AG09319 (cell line): Measurements from ENCODE around the gene EPHB1.
"Not testable (repeated sequence)": the region's sequence is repeated elsewhere in the genome, so short reads cannot be mapped to it uniquely, and the experiment has no call there.

Source experiments
- DNase-seq: peaks from one replicate; pipeline ENCODE4 v3.0.0-alpha.2; 2010; ENCODE audit warnings: low read depth; ENCODE audit errors: extremely low read depth
- CTCF ChIP-seq: IDR thresholded peaks from 2 replicates; pipeline ENCODE4 v1.5.1; 2011; ENCODE audit warnings: low read depth, mild to moderate bottlenecking, inconsistent platforms, low read length, moderate library complexity

EPHB1 gene

GRCh38 chr3:135051409-135051973, 256.4 kb downstream of the EPHB1 start:
- TF ChIP-seq CTCF = no peak
- DNase-seq = no peak

- no peak for DNase-seq
- no peak for TF ChIP-seq CTCF
These were observed 260.4 kb downstream of the EPHB1 start for GRCh38 chr3:135055449-135055848.

GRCh38 chr3:135056084-135056730, 261.1 kb downstream of the EPHB1 start:
- TF ChIP-seq CTCF = no peak
- no peak for DNase-seq

- DNase-seq = no peak
- TF ChIP-seq CTCF = no peak
These were observed 261.8 kb downstream of the EPHB1 start for GRCh38 chr3:135056733-135057310.

GRCh38 chr3:135057996-135058395, 262.9 kb downstream of the EPHB1 start:
- no peak for TF ChIP-seq CTCF
- DNase-seq = no peak

- TF ChIP-seq CTCF = no peak
- DNase-seq = no peak
These were observed 264.5 kb downstream of the EPHB1 start for GRCh38 chr3:135059580-135059979.

- DNase-seq = not testable (repeated sequence)
These were observed 272.0 kb downstream of the EPHB1 start for GRCh38 chr3:135066844-135067727.
